ENCODE results near the gene NPHP4. TPM values are rescaled to one million over a fixed set of nuclear protein-coding genes. Genes with fewer than 3 reads are reported as not detected.

Gene NPHP4
- total RNA-seq, 1 donor from 2014 or later: 8.2 TPM

GRCh38 chr1:5936126-5936525, 56.1 kb downstream of the NPHP4 start:
- Histone ChIP-seq H3K27me3 (no peaks in the 10 kb centered on the region), H3K27ac (no peak overlapping the region)

GRCh38 chr1:5935026-5935425, 57.2 kb downstream of the NPHP4 start:
- peaks cover 0 to 13% of the 10 kb centered on the region in 2 donors for H3K4me1 ChIP-seq
- no peak for DNase-seq (ENCODE audit: low spot score in 2 of 2)
- no peak overlapping the region for H3K27ac ChIP-seq
- no peaks in the 10 kb centered on the region for H3K9me3 ChIP-seq
- H3K27me3 ChIP-seq: no peaks in the 10 kb centered on the region
- TF ChIP-seq CTCF (IDR thresholded peaks at IDR 0.05): no peak
- H3K36me3 ChIP-seq: peaks cover 0 to 11% of the 10 kb centered on the region in 2 donors
- intact Hi-C loops (cut with DNase I): no loop called here
- no peak overlapping the region for H3K4me3 ChIP-seq

More at GRCh38 chr1:5936126-5936525, 56.1 kb downstream of the NPHP4 start:
- Histone ChIP-seq H3K4me1 (peaks cover 0 to 13% of the 10 kb centered on the region in 2 donors), H3K36me3 (peaks cover 0 to 11% of the 10 kb centered on the region in 2 donors), H3K4me3 (no peak overlapping the region), H3K9me3 (no peaks in the 10 kb centered on the region)
- intact Hi-C loops (cut with DNase I): no loop called here
- TF ChIP-seq CTCF (IDR thresholded peaks at IDR 0.05): no peak
- DNase-seq (ENCODE audit: low spot score in 2 of 2): no peak

- no peak overlapping the region for H3K27ac ChIP-seq
- intact Hi-C loops (cut with DNase I): no loop called here
- H3K4me1 ChIP-seq: peaks cover 0 to 12% of the 10 kb centered on the region in 2 donors
- H3K27me3 ChIP-seq: no peaks in the 10 kb centered on the region
- no peak for TF ChIP-seq CTCF (IDR thresholded peaks at IDR 0.05)
- DNase-seq (ENCODE audit: low spot score in 2 of 2): no peak
- H3K4me3 ChIP-seq: no peak overlapping the region
- H3K9me3 ChIP-seq: no peaks in the 10 kb centered on the region
- peaks cover 0 to 11% of the 10 kb centered on the region in 2 donors for H3K36me3 ChIP-seq
Observed at GRCh38 chr1:5934058-5934884, 58.0 kb downstream of the NPHP4 start.

- Histone ChIP-seq H3K9me3 (no peaks in the 10 kb centered on the region), H3K36me3 (peaks cover 0 to 11% of the 10 kb centered on the region in 2 donors), H3K4me1 (peaks cover 0 to 8% of the 10 kb centered on the region in 2 donors), H3K4me3 (no peak overlapping the region), H3K27me3 (no peaks in the 10 kb centered on the region), H3K27ac (no peak overlapping the region)
- intact Hi-C loops (cut with DNase I): no loop called here
- no peak for TF ChIP-seq CTCF (IDR thresholded peaks at IDR 0.05)
- no peak for DNase-seq (ENCODE audit: low spot score in 2 of 2)
Observed at GRCh38 chr1:5933676-5934057, 58.6 kb downstream of the NPHP4 start.

GRCh38 chr1:5933050-5933449, 59.2 kb downstream of the NPHP4 start:
- TF ChIP-seq CTCF (IDR thresholded peaks at IDR 0.05): no peak
- Histone ChIP-seq H3K9me3 (no peaks in the 10 kb centered on the region), H3K4me1 (peaks cover 0 to 3% of the 10 kb centered on the region in 2 donors), H3K4me3 (no peak overlapping the region), H3K27ac (no peak overlapping the region), H3K36me3 (peaks cover 0 to 11% of the 10 kb centered on the region in 2 donors), H3K27me3 (no peaks in the 10 kb centered on the region)
- no peak for DNase-seq (ENCODE audit: low spot score in 2 of 2)
- intact Hi-C loops (cut with DNase I): no loop called here
